ENCODE results near the gene KCNJ13.

KCNJ13 gene

GRCh38 chr2:232776435-232776834 lies at the start of gene KCNJ13:
Gene KCNJ13 (minus strand): TSS chr2:232776565. CDS start chr2:232771362, 5,203 bp downstream.
- no peak for DNase-seq (ENCODE audit: low read depth)

GRCh38 chr2:232817756-232818155 lies 41.4 kb upstream of the KCNJ13 start:
- DNase-seq (ENCODE audit: low read depth): no peak

GRCh38 chr2:232816657-232817056 lies 40.3 kb upstream of the KCNJ13 start:
- DNase-seq (ENCODE audit: low read depth): no peak

GRCh38 chr2:232815569-232815968 lies 39.2 kb upstream of the KCNJ13 start:
- DNase-seq (ENCODE audit: low read depth): no peak

GRCh38 chr2:232810444-232810843 lies 34.1 kb upstream of the KCNJ13 start:
- DNase-seq (ENCODE audit: low read depth): no peak

- DNase-seq (ENCODE audit: low read depth): no peak
These were observed 33.2 kb upstream of the KCNJ13 start for GRCh38 chr2:232809349-232810124.

- no peak for DNase-seq (ENCODE audit: low read depth)
These were observed 25.7 kb upstream of the KCNJ13 start for GRCh38 chr2:232802091-232802490.

GRCh38 chr2:232800166-232800565 lies 23.8 kb upstream of the KCNJ13 start:
- DNase-seq (ENCODE audit: low read depth): no peak

GRCh38 chr2:232798187-232798586 lies 21.8 kb upstream of the KCNJ13 start:
- no peak for DNase-seq (ENCODE audit: low read depth)

- no peak for DNase-seq (ENCODE audit: low read depth)
These were observed 19.6 kb upstream of the KCNJ13 start for GRCh38 chr2:232795920-232796319.

GRCh38 chr2:232794981-232795380 lies 18.6 kb upstream of the KCNJ13 start:
- no peak for DNase-seq (ENCODE audit: low read depth)

GRCh38 chr2:232793271-232793670 lies 16.9 kb upstream of the KCNJ13 start:
- DNase-seq (ENCODE audit: low read depth): no peak

- no peak for DNase-seq (ENCODE audit: low read depth)
These were observed 15.2 kb upstream of the KCNJ13 start for GRCh38 chr2:232791518-232791917.

GRCh38 chr2:232789082-232789481 lies 12.7 kb upstream of the KCNJ13 start:
- no peak for DNase-seq (ENCODE audit: low read depth)

- no peak for DNase-seq (ENCODE audit: low read depth)
These were observed 11.4 kb upstream of the KCNJ13 start for GRCh38 chr2:232787806-232788205.

- no peak for DNase-seq (ENCODE audit: low read depth)
These were observed 6.9 kb upstream of the KCNJ13 start for GRCh38 chr2:232783278-232783677.

- DNase-seq (ENCODE audit: low read depth): no peak
These were observed 5.4 kb upstream of the KCNJ13 start for GRCh38 chr2:232781765-232782164.

GRCh38 chr2:232779934-232780333 lies 3.6 kb upstream of the KCNJ13 start:
- no peak for DNase-seq (ENCODE audit: low read depth)

GRCh38 chr2:232779465-232779864 lies 3.1 kb upstream of the KCNJ13 start:
- no peak for DNase-seq (ENCODE audit: low read depth)

GRCh38 chr2:232777276-232777675 lies 911 bp upstream of the KCNJ13 start:
- DNase-seq (ENCODE audit: low read depth): no peak

GRCh38 chr2:232773815-232774214 lies 2.5 kb downstream of the KCNJ13 start:
- DNase-seq (ENCODE audit: low read depth): no peak

- no peak for DNase-seq (ENCODE audit: low read depth)
These were observed 3.8 kb downstream of the KCNJ13 start for GRCh38 chr2:232772531-232772930.

GRCh38 chr2:232771870-232772269 lies 4.5 kb downstream of the KCNJ13 start:
- no peak for DNase-seq (ENCODE audit: low read depth)

GRCh38 chr2:232770207-232770606 lies 6.2 kb downstream of the KCNJ13 start:
- DNase-seq (ENCODE audit: low read depth): no peak
